Endothelial cell of umbilical vein (primary cell): ENCODE measurements around the gene CXCL14. TPM values are rescaled to one million over a fixed set of nuclear protein-coding genes. Genes with fewer than 3 reads are reported as not detected.

Experiments
- BruUV-seq: library from RNA; stranded (reverse); fragments of 400-500 nt; replicated peaks from 2 replicates; lab custom pipeline; 2021; lab: Mats Ljungman, UMichigan
- CTCF ChIA-PET: fragments of 300-600, 350-600 bp; sonication (Branson Sonifier 250); formaldehyde crosslinking; loops from one replicate; lab custom pipeline; 2021; ENCODE audit warnings: antibody characterized with exemption, inconsistent platforms; lab: Charles Lee
- POLR2A ChIA-PET: fragments of 300-600, 350-600 bp; sonication (Branson Sonifier 250); formaldehyde crosslinking; loops from one replicate; lab custom pipeline; 2021; ENCODE audit warnings: antibody characterized with exemption, inconsistent platforms; lab: Charles Lee
- DNase-seq: peaks from one replicate; pipeline ENCODE4 v3.0.0-alpha.2; 2011; ENCODE audit warnings: low read depth, low spot score
- FAIRE-seq: peaks from 2 replicates; lab custom pipeline; 2011; peaks lifted over from hg19 to GRCh38; lab: Jason Lieb, UNC
- H2AFZ ChIP-seq: 2 replicates; pipeline ENCODE4 v1.6.0; 2012; ENCODE audit warnings: low read depth, low read length, control low read depth, inconsistent platforms
- H3K27ac ChIP-seq: 2 replicates; pipeline ENCODE4 v1.5.1; 2011; ENCODE audit warnings: low read depth, mild to moderate bottlenecking, control low read depth, low read length, moderate library complexity; ENCODE audit not compliant: insufficient read depth
- H3K27me3 ChIP-seq, 2 experiments: 2 replicates each; pipeline versions ENCODE4 v1.6.0 to v1.6.1; 2011; ENCODE audit warnings: low read length in 2 of 2, mixed read lengths in 1 of 2; ENCODE audit not compliant: control insufficient read depth in 2 of 2, insufficient read depth in 2 of 2
- H3K36me3 ChIP-seq, 2 experiments: 2 replicates in 1 of 2; 3 replicates in 1 of 2; pipeline ENCODE4 v1.5.1; 2011; ENCODE audit warnings: low read length in 2 of 2, mild to moderate bottlenecking in 1 of 2, moderate library complexity in 1 of 2; ENCODE audit not compliant: control insufficient read depth in 2 of 2, insufficient read depth in 2 of 2; ENCODE audit errors: extremely low read depth in 1 of 2
- H3K4me1 ChIP-seq: 3 replicates; pipeline ENCODE4 v1.5.1; 2011; ENCODE audit warnings: mild to moderate bottlenecking, low read length; ENCODE audit not compliant: control insufficient read depth, insufficient read depth; ENCODE audit errors: extremely low read depth
- H3K4me2 ChIP-seq: 2 replicates; pipeline ENCODE4 v1.6.1; 2011; ENCODE audit warnings: low read length, control low read depth, mixed read lengths; ENCODE audit not compliant: insufficient read depth
- H3K4me3 ChIP-seq, 3 experiments: fragments of 200-600 bp in 1 of 3; sonication (generic), shearing (Covaris generic) in 1 of 3; replicated peaks in 1 of 3; 2 replicates each; pipeline ENCODE4 v1.5.1; 2011 to 2016; ENCODE audit warnings: control low read depth in 3 of 3, low read length in 3 of 3, mild to moderate bottlenecking in 2 of 3, inconsistent platforms in 1 of 3, low read depth in 1 of 3, moderate library complexity in 1 of 3; ENCODE audit not compliant: insufficient read depth in 1 of 3
- H3K79me2 ChIP-seq: 2 replicates; pipeline ENCODE4 v1.6.0; 2012; ENCODE audit warnings: low read length, inconsistent platforms; ENCODE audit not compliant: control insufficient read depth, insufficient read depth
- H3K9ac ChIP-seq: replicated peaks from 2 replicates; pipeline ENCODE3; 2011; ENCODE audit warnings: low read length, control low read depth; ENCODE audit not compliant: insufficient read depth; ENCODE audit errors: extremely low read depth
- H3K9me1 ChIP-seq: replicated peaks from 3 replicates; pipeline ENCODE4 v1.6.0; 2011; ENCODE audit warnings: mild to moderate bottlenecking, low read length; ENCODE audit not compliant: control insufficient read depth, insufficient read depth; ENCODE audit errors: extremely low read depth
- H3K9me3 ChIP-seq: replicated peaks from 2 replicates; pipeline ENCODE4 v1.5.1; 2012; ENCODE audit warnings: low read length, inconsistent platforms; ENCODE audit not compliant: control insufficient read depth, insufficient read depth
- H4K20me1 ChIP-seq: replicated peaks from 2 replicates; pipeline ENCODE3; 2011; ENCODE audit warnings: mild to moderate bottlenecking, low read length; ENCODE audit not compliant: control insufficient read depth, insufficient read depth; ENCODE audit errors: extremely low read depth
- EZH2 ChIP-seq: IDR thresholded peaks from 2 replicates; pipeline ENCODE4 v1.6.1; 2012; ENCODE audit warnings: borderline replicate concordance, low read depth, mild to moderate bottlenecking, moderate library complexity, low read length, inconsistent platforms; ENCODE audit not compliant: severe bottlenecking
- FOS ChIP-seq: IDR thresholded peaks from 2 replicates; pipeline ENCODE4 v1.6.1; 2011; ENCODE audit warnings: mild to moderate bottlenecking, low read length, moderate library complexity, borderline replicate concordance; ENCODE audit not compliant: insufficient read depth
- GATA2 ChIP-seq: IDR thresholded peaks from 2 replicates; pipeline ENCODE4 v1.7.0; 2011; ENCODE audit warnings: low read depth, mild to moderate bottlenecking, moderate library complexity, mixed read lengths, low read length; ENCODE audit not compliant: insufficient read length, insufficient read depth
- JUN ChIP-seq: IDR thresholded peaks from 2 replicates; pipeline ENCODE4 v1.6.1; 2011; ENCODE audit warnings: borderline replicate concordance, low read depth; ENCODE audit not compliant: insufficient read length, insufficient read depth
- MYC ChIP-seq: IDR thresholded peaks from one replicate; pipeline ENCODE4 v1.6.1; 2011; ENCODE audit warnings: mild to moderate bottlenecking, low read depth, low read length
- POLR2A ChIP-seq: IDR thresholded peaks from 2 replicates; pipeline ENCODE4 v1.6.1; 2012; ENCODE audit warnings: low read depth, mild to moderate bottlenecking, control low read depth, low read length
- POLR2AphosphoS5 ChIP-seq: IDR thresholded peaks from 2 replicates; pipeline ENCODE4 v1.6.1; 2012; ENCODE audit warnings: low read depth, mild to moderate bottlenecking, control low read depth, low read length, moderate library complexity; ENCODE audit not compliant: insufficient read depth
- dilution Hi-C: fragments of 300-500 bp; cut with MboI; formaldehyde crosslinking; loops from one replicate; pipeline ENCODE4 v1.15.0; 2019; ENCODE audit warnings: low sequenced_read_pairs; ENCODE audit not compliant: extremely low pct_ligation_motif_present
- intact Hi-C: fragments of 100-400 bp; cut with micrococcal nuclease; formaldehyde crosslinking; loops from one replicate; pipeline ENCODE4 v1.10.0; 2022
- polyA plus RNA-seq, 4 experiments: library from polyadenylated mRNA; depleted of rRNA in 3 of 4; stranded (reverse) in 3 of 4; unstranded in 1 of 4; fragments of >200 nt; gene quantifications; 2 replicates each; pipeline versions ENCODE4 v1.2.1 to v1.2.3, GENCODE V29; 2011 to 2012; ENCODE audit warnings: missing spikeins in 1 of 4
- total RNA-seq: library from RNA; stranded (reverse); gene quantifications from 2 replicates; pipeline ENCODE4 v1.2.3, GENCODE V29; 2021
- TF ChIP-seq, protein P1 (sequence below), 2 donors: IDR thresholded peaks; 1 replicate in 1 of 2; 2 replicates in 1 of 2; pipeline ENCODE4 v1.5.1; 2011; ENCODE audit warnings: low read length in 2 of 2, mild to moderate bottlenecking in 2 of 2, moderate library complexity in 2 of 2, control low read depth in 1 of 2, inconsistent platforms in 1 of 2, low read depth in 1 of 2; ENCODE audit not compliant: insufficient read depth in 1 of 2; ENCODE audit errors: extremely low read depth in 1 of 2
- TF ChIP-seq, protein P2 (sequence below): IDR thresholded peaks from 2 replicates; pipeline ENCODE4 v1.6.1; 2011; ENCODE audit not compliant: insufficient read depth, insufficient read length

Gene CXCL14
- total and polyA plus RNA-seq, 2 donors (not counting 3 experiments of a cell fraction or from before 2014, with no cell fraction given): not detected

DNA sequence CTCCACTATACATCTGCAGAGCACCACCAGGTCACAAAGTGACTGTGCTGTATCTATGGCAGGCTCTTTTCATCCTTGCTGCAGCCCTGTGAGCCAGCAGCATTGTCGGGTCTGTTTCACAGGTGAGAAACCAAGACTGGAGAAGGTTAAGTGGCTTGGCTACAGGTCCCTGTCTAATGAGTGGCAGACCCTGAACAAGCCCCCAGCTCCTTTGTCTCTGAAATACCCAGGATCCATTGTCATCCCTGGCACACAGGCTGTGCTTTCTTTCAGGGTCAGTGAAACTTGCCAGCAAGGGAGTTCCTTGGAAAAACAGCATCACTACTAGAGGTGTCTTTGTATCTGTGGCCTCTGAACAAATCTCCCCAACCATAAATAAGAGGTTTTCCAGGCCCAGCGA is 27.6 kb upstream of the CXCL14 start:
- no peak for DNase-seq
- CTCF ChIA-PET: no interaction called here
- H3K4me3 ChIP-seq: no peak overlapping the region
- no peak overlapping the region for H3K9ac ChIP-seq
- intact Hi-C loops (no loop called here), dilution Hi-C loops (no loop called here)
- no peaks in the 10 kb centered on the region for H3K79me2 ChIP-seq
- no peaks in the 10 kb centered on the region for H3K4me1 ChIP-seq
- no peaks in the 10 kb centered on the region for H3K9me3 ChIP-seq
- H3K9me1 ChIP-seq: no peaks in the 10 kb centered on the region
- FAIRE-seq: no peak
- no TSS peak for BruUV-seq
- no peak overlapping the region for H3K4me2 ChIP-seq
- no peak overlapping the region for H2AFZ ChIP-seq
- H3K27me3 ChIP-seq: peaks cover 0 to 3% of the 10 kb centered on the region in 2 experiments
- no peaks in the 10 kb centered on the region for H3K36me3 ChIP-seq
- no peak for TF ChIP-seq GATA2
- TF ChIP-seq FOS: no peak
- TF ChIP-seq POLR2A: no peak
- no peak for TF ChIP-seq EZH2
- TF ChIP-seq JUN: no peak
- TF ChIP-seq, protein P1, sequence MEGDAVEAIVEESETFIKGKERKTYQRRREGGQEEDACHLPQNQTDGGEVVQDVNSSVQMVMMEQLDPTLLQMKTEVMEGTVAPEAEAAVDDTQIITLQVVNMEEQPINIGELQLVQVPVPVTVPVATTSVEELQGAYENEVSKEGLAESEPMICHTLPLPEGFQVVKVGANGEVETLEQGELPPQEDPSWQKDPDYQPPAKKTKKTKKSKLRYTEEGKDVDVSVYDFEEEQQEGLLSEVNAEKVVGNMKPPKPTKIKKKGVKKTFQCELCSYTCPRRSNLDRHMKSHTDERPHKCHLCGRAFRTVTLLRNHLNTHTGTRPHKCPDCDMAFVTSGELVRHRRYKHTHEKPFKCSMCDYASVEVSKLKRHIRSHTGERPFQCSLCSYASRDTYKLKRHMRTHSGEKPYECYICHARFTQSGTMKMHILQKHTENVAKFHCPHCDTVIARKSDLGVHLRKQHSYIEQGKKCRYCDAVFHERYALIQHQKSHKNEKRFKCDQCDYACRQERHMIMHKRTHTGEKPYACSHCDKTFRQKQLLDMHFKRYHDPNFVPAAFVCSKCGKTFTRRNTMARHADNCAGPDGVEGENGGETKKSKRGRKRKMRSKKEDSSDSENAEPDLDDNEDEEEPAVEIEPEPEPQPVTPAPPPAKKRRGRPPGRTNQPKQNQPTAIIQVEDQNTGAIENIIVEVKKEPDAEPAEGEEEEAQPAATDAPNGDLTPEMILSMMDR (IDR thresholded peaks at IDR 0.05; ENCODE audit: extremely low read depth in 1 of 2, insufficient read depth in 1 of 2, low read depth in 1 of 2, low read length in 2 of 2): no peak
- TF ChIP-seq, protein P2, sequence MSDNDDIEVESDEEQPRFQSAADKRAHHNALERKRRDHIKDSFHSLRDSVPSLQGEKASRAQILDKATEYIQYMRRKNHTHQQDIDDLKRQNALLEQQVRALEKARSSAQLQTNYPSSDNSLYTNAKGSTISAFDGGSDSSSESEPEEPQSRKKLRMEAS: no peak
- TF ChIP-seq MYC: no peak
- TF ChIP-seq POLR2AphosphoS5: no peak
- H4K20me1 ChIP-seq: no peaks in the 10 kb centered on the region
- POLR2A ChIA-PET: no interaction called here
- H3K27ac ChIP-seq: no peak overlapping the region
